OCI-LY1 (cell line): ENCODE data around the gene KRT10.

Experiments
- H2AFZ ChIP-seq: fragments of 200-600 bp; sonication (generic), shearing (Covaris generic); 2 replicates; pipeline ENCODE4 v1.6.0; 2014; ENCODE audit warnings: antibody characterized with exemption, mild to moderate bottlenecking, low read length
- H3F3A ChIP-seq: fragments of 200-600 bp; sonication (generic), shearing (Covaris generic); 2 replicates; pipeline ENCODE4 v1.6.0; 2014; ENCODE audit warnings: mild to moderate bottlenecking, antibody characterized with exemption, low read length, moderate library complexity; ENCODE audit not compliant: insufficient read depth
- H3K27ac ChIP-seq: fragments of 200-600 bp; sonication (generic); 2 replicates; pipeline ENCODE4 v1.5.1; 2014; ENCODE audit warnings: low read length, mixed run types, mild to moderate bottlenecking, low read depth; ENCODE audit not compliant: poor library complexity, severe bottlenecking
- H3K27me3 ChIP-seq: fragments of 200-600 bp; sonication (generic); 2 replicates; pipeline ENCODE4 v1.6.0; 2014; ENCODE audit warnings: antibody characterized with exemption, mild to moderate bottlenecking, low read length, moderate library complexity; ENCODE audit not compliant: insufficient read depth
- H3K36me3 ChIP-seq: fragments of 200-600 bp; sonication (generic); 2 replicates; pipeline ENCODE4 v1.6.1; 2014; ENCODE audit warnings: mild to moderate bottlenecking, antibody characterized with exemption, low read length, moderate library complexity, mixed read lengths; ENCODE audit not compliant: insufficient read depth
- H3K4me1 ChIP-seq: fragments of 200-600 bp; sonication (generic); 2 replicates; pipeline ENCODE4 v1.5.1; 2014; ENCODE audit warnings: mild to moderate bottlenecking, low read length, moderate library complexity; ENCODE audit not compliant: insufficient read depth, severe bottlenecking
- H3K4me2 ChIP-seq: fragments of 200-600 bp; sonication (generic), shearing (Covaris generic); 2 replicates; pipeline ENCODE4 v1.6.1; 2014; ENCODE audit warnings: low read length
- H3K4me3 ChIP-seq: fragments of 200-600 bp; sonication (generic); 2 replicates; pipeline ENCODE4 v1.5.1; 2014; ENCODE audit warnings: low read length, low read depth, mild to moderate bottlenecking, mixed read lengths; ENCODE audit not compliant: poor library complexity, severe bottlenecking
- H3K79me2 ChIP-seq: fragments of 200-600 bp; shearing (Covaris generic); 2 replicates; pipeline ENCODE4 v1.6.1; 2016; ENCODE audit warnings: mixed run types, low read length, mixed read lengths; ENCODE audit not compliant: insufficient read depth
- H3K9ac ChIP-seq: fragments of 200-600 bp; sonication (generic), shearing (Covaris generic); 2 replicates; pipeline ENCODE4 v1.6.1; 2014; ENCODE audit warnings: mild to moderate bottlenecking, low read length, mixed read lengths
- H3K9me2 ChIP-seq: fragments of 200-600 bp; sonication (generic), shearing (Covaris generic); 2 replicates; pipeline ENCODE4 v1.6.1; 2014; ENCODE audit warnings: low read depth, mild to moderate bottlenecking, low read length, mixed read lengths
- H3K9me3 ChIP-seq: fragments of 200-600 bp; shearing (Covaris generic); 2 replicates; pipeline ENCODE4 v1.6.1; 2014; ENCODE audit warnings: low read length, mixed read lengths
- H4K20me1 ChIP-seq: fragments of 200-600 bp; sonication (generic), shearing (Covaris generic); 2 replicates; pipeline ENCODE4 v1.6.0; 2016; ENCODE audit warnings: mild to moderate bottlenecking, low read length; ENCODE audit not compliant: insufficient read depth
- EZH2 ChIP-seq: fragments of 200-600 bp; sonication (generic), shearing (Covaris generic); IDR thresholded peaks from 2 replicates; pipeline ENCODE4 v1.8.0; 2017; ENCODE audit warnings: borderline replicate concordance, mixed run types, mild to moderate bottlenecking, antibody characterized with exemption, low read length, moderate library complexity, mixed read lengths
- TF ChIP-seq, protein P1 (sequence below): fragments of 200-600 bp; sonication (generic), shearing (Covaris generic); IDR thresholded peaks from 2 replicates; pipeline ENCODE4 v1.5.1; 2017; ENCODE audit warnings: mild to moderate bottlenecking, antibody characterized with exemption, low read length, moderate library complexity, mixed read lengths

The KRT10 gene

DNA sequence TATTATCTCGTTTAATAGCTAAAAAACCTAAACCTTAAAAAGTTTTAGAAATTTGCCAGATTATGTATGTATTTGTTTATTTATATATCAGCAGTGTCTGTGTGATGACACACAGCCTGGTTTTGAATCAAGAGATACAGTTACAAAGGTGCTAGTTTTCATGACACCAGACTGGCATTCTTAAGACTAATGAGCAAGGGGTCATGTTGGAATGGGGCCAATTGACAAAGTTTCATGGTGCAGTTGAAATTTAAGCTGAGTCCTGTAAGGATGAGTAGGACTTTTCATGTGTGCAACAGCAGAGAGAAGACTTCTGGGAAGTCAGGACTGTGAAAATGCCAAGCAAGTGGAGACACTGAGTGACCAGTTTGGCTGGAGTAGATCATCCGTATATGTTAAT is 3.2 kb upstream of the KRT10 start:
- H3K4me3 ChIP-seq = no peak overlapping the region
- no peaks in the 10 kb centered on the region for H3K79me2 ChIP-seq
- H3K27me3 ChIP-seq = no peaks in the 10 kb centered on the region
- no peak for TF ChIP-seq EZH2
- TF ChIP-seq, protein P1, sequence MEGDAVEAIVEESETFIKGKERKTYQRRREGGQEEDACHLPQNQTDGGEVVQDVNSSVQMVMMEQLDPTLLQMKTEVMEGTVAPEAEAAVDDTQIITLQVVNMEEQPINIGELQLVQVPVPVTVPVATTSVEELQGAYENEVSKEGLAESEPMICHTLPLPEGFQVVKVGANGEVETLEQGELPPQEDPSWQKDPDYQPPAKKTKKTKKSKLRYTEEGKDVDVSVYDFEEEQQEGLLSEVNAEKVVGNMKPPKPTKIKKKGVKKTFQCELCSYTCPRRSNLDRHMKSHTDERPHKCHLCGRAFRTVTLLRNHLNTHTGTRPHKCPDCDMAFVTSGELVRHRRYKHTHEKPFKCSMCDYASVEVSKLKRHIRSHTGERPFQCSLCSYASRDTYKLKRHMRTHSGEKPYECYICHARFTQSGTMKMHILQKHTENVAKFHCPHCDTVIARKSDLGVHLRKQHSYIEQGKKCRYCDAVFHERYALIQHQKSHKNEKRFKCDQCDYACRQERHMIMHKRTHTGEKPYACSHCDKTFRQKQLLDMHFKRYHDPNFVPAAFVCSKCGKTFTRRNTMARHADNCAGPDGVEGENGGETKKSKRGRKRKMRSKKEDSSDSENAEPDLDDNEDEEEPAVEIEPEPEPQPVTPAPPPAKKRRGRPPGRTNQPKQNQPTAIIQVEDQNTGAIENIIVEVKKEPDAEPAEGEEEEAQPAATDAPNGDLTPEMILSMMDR = no peak
- no peaks in the 10 kb centered on the region for H3F3A ChIP-seq
- H4K20me1 ChIP-seq = no peaks in the 10 kb centered on the region
- no peaks in the 10 kb centered on the region for H3K36me3 ChIP-seq
- H3K9ac ChIP-seq = no peak overlapping the region
- H3K4me2 ChIP-seq = no peak overlapping the region
- no peaks in the 10 kb centered on the region for H3K9me2 ChIP-seq
- no peak overlapping the region for H3K27ac ChIP-seq
- H3K9me3 ChIP-seq = no peaks in the 10 kb centered on the region
- no peaks in the 10 kb centered on the region for H3K4me1 ChIP-seq
- no peak overlapping the region for H2AFZ ChIP-seq

DNA sequence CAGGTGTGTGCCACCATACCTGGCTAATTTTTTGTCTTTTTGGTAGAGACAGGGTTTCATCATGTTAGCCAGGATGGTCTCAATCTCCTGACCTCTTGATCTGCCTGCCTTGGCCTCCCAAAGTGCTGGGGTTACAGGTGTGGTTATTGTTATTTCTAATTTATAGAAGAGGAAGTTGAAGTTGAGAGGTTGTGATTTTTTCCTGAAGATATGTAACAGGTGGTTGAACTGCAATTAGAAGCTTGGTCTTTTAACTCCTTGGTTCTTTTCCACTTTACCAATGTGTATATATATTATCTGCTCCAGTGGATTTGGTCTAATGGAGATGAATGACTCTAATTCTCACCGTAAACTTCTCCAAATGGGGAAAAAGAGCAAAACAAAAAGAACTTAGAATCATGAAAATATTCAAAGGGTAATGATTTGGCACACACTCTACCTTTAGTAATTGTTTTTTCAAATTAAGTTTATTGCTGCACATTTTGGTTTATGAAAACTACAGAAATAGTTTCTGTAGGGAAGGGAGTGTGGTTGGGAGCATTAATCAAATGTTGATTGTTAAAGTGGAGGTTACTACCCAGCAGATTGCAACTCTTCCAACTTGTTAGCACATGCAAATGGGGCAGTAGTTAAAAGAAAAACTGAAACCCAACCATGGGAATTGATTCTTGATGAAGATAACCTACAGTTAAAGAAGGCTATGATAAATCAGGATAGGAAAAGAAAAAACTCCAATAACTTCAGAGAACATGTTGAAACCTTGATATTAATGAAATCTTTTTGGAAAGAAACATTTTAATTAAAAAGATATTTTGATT is 1.8 kb upstream of the KRT10 start:
- H3K79me2 ChIP-seq = no peaks in the 10 kb centered on the region
- no peak for TF ChIP-seq EZH2
- TF ChIP-seq, protein P1 = no peak

DNA sequence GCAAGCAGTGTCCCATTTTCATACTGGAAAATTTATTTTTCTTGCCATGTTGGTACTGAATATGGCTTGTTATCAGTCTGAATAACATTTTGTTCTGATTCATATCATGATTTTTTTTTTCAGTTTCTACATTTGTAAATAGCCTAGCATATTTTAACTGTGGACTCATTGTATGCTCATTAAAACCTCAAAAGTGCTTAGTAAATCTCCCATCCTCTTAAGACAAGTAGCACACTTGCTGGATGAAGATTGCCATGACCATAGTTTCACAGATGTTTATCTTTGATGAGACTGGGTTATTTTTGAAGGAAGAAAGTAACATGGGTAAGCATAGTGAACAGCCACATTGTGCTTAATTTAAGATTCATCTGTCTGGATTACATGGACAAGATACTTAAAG is 878 bp downstream of the KRT10 start:
- H3K4me2 ChIP-seq = no peak overlapping the region
- H3K4me1 ChIP-seq = peaks cover 15% of the 10 kb centered on the region
- H3K27me3 ChIP-seq = no peaks in the 10 kb centered on the region
- peaks cover 28% of the 10 kb centered on the region for H3K36me3 ChIP-seq
- H3F3A ChIP-seq = no peaks in the 10 kb centered on the region; the same call in 1 of the 2 replicates
- H3K9me3 ChIP-seq = peaks cover 3% of the 10 kb centered on the region; the same call in 1 of the 2 replicates
- H3K79me2 ChIP-seq = no peaks in the 10 kb centered on the region
- no peak overlapping the region for H2AFZ ChIP-seq
- no peak overlapping the region for H3K4me3 ChIP-seq
- H4K20me1 ChIP-seq = no peaks in the 10 kb centered on the region
- H3K9me2 ChIP-seq = no peaks in the 10 kb centered on the region
- no peak overlapping the region for H3K27ac ChIP-seq
- no peak for TF ChIP-seq EZH2
- TF ChIP-seq, protein P1 = no peak
- H3K9ac ChIP-seq = no peak overlapping the region

More for the DNA sequence above, 1.8 kb upstream of the KRT10 start:
- no peak overlapping the region for H3K9ac ChIP-seq
- peaks cover 6% of the 10 kb centered on the region for H3K4me1 ChIP-seq
- H3K4me2 ChIP-seq = no peak overlapping the region
- H3K36me3 ChIP-seq = peaks cover 12% of the 10 kb centered on the region; the same call in 1 of the 2 replicates
- no peaks in the 10 kb centered on the region; the same call in 1 of the 2 replicates for H3F3A ChIP-seq
- H3K4me3 ChIP-seq = no peak overlapping the region
- H3K9me2 ChIP-seq = no peaks in the 10 kb centered on the region
- peaks cover 3% of the 10 kb centered on the region; the same call in 1 of the 2 replicates for H3K9me3 ChIP-seq
- no peaks in the 10 kb centered on the region for H3K27me3 ChIP-seq
- H4K20me1 ChIP-seq = no peaks in the 10 kb centered on the region
- no peak overlapping the region for H3K27ac ChIP-seq
- H2AFZ ChIP-seq = no peak overlapping the region
